GM12891 (cell line): ENCODE data around the gene KRT6A.

Experiments
- POLR2A ChIP-seq: IDR thresholded peaks from 2 replicates; pipeline ENCODE4 v1.6.1; 2011; ENCODE audit warnings: low read depth, low read length, control low read depth
- POLR2AphosphoS5 ChIP-seq: IDR thresholded peaks from 2 replicates; pipeline ENCODE4 v1.6.1; 2011; ENCODE audit warnings: low read depth, low read length, control low read depth

DNA sequence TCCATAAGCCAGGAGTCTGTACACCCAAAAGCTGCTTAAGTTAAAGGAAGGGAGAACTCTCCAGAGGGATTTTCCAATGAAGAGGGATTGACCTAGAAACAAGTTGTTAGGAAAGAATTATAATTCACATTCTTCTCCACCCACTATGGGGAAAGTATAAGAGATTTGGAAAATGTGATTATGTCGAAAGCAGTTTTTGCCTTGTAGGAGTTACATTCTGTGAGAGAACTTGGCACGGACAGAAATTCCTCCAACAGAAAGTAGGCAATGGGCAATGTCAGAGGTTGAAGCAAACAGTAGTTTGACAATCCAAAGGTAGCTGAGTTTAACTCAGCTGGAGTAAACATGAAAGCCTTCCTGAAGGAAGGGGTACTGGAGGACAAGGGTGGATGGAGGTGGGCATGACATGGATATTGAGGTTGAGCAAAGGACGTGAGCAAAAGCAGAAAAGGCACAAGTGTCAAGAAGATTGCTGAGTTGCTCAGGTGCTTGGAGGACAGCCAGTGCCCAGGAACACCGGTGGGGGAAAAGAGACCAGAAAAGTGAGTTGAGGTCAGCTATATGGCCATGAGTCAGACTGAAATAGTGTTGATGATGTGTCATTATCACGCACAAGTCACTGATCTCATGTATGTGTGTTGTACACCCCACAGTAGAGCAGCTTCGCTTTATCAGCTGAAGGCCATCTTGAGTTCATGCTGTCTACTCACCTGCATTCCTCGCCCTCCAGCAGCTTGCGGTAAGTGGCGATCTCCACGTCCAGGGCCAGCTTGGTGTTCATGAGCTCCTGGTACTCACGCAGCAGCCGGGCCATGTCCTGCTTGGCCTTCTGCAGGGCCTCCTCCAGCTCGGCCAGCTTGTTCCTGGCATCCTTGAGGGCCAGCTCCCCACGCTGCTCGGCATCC, 23.1 kb upstream of the KRT6A start:
- TF ChIP-seq POLR2A (no peak), POLR2AphosphoS5 (no peak)
